VCaP (cell line): Measurements from ENCODE around the gene MIOX.

Experiments
- H3K27ac ChIP-seq: fragments of 450-650 bp; 2 replicates; pipeline ENCODE4 v1.5.1; 2017
- CTCF ChIP-seq: fragments of 450-650 bp; conservative IDR thresholded peaks from 2 replicates; pipeline ENCODE4 v1.5.1; 2017; ENCODE audit warnings: mild to moderate bottlenecking, moderate library complexity

MIOX gene

GRCh38 chr22:50503475-50504145 is 17.0 kb downstream of the MIOX start:
- no peak overlapping the region for H3K27ac ChIP-seq
- no peak for TF ChIP-seq CTCF

GRCh38 chr22:50504369-50505211 is 17.9 kb downstream of the MIOX start:
- TF ChIP-seq CTCF = no peak
- no peak overlapping the region for H3K27ac ChIP-seq

- TF ChIP-seq CTCF = no peak
- H3K27ac ChIP-seq = no peak overlapping the region
These were observed 18.7 kb downstream of the MIOX start for GRCh38 chr22:50505276-50505775.

- H3K27ac ChIP-seq = peak overlapping the region; percentile 59; the same call in 1 of the 2 replicates
- no peak for TF ChIP-seq CTCF
These were observed 19.3 kb downstream of the MIOX start for GRCh38 chr22:50505776-50506610.

GRCh38 chr22:50506611-50507420 is 20.2 kb downstream of the MIOX start:
- H3K27ac ChIP-seq = peak overlapping the region; percentile 59; the same call in 1 of the 2 replicates
- no peak for TF ChIP-seq CTCF

- peak within 1 kb of the TSS; percentile 78 for H3K27ac ChIP-seq
- no peak for TF ChIP-seq CTCF
These were observed 20.8 kb downstream of the MIOX start, which contains the start of gene LMF2 for GRCh38 chr22:50507421-50507990. LMF2 (minus strand) TSS chr22:50507702; CDS start chr22:50507675, 27 bp downstream.
